Cardiac atrium fibroblast (primary cell): ENCODE results near the gene CDC42EP5. TPM values are rescaled to one million over a fixed set of nuclear protein-coding genes. Genes with fewer than 3 reads are reported as not detected.

ENCODE experiments used
- total RNA-seq: library from RNA; depleted of rRNA; stranded (reverse); fragments of >200 nt; gene quantifications from 2 replicates; pipeline ENCODE4 v1.2.3, GENCODE V29; 2015

Gene CDC42EP5
- 85.5 and 90.4 TPM in 2 replicates for total RNA-seq

GRCh38 chr19:54473071-54473891 lies at the start of gene CDC42EP5:
Gene CDC42EP5 (minus strand): TSS chr19:54473296. CDS start chr19:54465547, 7,749 bp downstream.

GRCh38 chr19:54502518-54503048 lies 29.5 kb upstream of the CDC42EP5 start, which contains the start of gene LAIR2:
Gene LAIR2 (plus strand): TSS chr19:54502831. CDS start chr19:54502919, 88 bp downstream.

GRCh38 chr19:54463531-54464043 lies 9.5 kb downstream of the CDC42EP5 start, which contains the start of gene LENG9:
Gene LENG9 (minus strand): TSS chr19:54463778. CDS start chr19:54463526, 252 bp downstream.

GRCh38 chr19:54448774-54449700 lies 24.1 kb downstream of the CDC42EP5 start, which contains the start of gene LENG8:
Gene LENG8 (plus strand): TSS chr19:54449199. CDS start chr19:54451345, 2,146 bp downstream.

GRCh38 chr19:54415208-54415900 lies 57.7 kb downstream of the CDC42EP5 start, which contains the start of gene TTYH1:
Gene TTYH1 (plus strand): TSS chr19:54415464. CDS start chr19:54415553, 89 bp downstream.

Other genes starting within 250 kb of the CDC42EP5 start
- not detected in 2 replicates for gene LILRA6, start 230.5 kb downstream of the CDC42EP5 start, total RNA-seq
- gene LILRB5, start 216.0 kb downstream of the CDC42EP5 start, total RNA-seq = not detected in 2 replicates
- not detected in 2 replicates for gene LILRB2, start 192.2 kb downstream of the CDC42EP5 start, total RNA-seq
- gene LILRA5, start 160.1 kb downstream of the CDC42EP5 start, total RNA-seq = not detected in 2 replicates
- gene LILRA4, start 134.1 kb downstream of the CDC42EP5 start, total RNA-seq = not detected in 2 replicates
- gene LAIR1, start 108.4 kb downstream of the CDC42EP5 start, total RNA-seq = not detected in 2 replicates
- 0.16 TPM in 1 of 2 replicates, not detected in the other for gene TTYH1, start 57.8 kb downstream of the CDC42EP5 start, total RNA-seq
- 28.5 and 68.2 TPM in 2 replicates for gene LENG8, start 24.1 kb downstream of the CDC42EP5 start, total RNA-seq
- 3.6 and 4.9 TPM in 2 replicates for gene LENG9, start 9.5 kb downstream of the CDC42EP5 start, total RNA-seq
- gene LAIR2, start 29.5 kb upstream of the CDC42EP5 start, total RNA-seq = not detected in 2 replicates
- gene LILRA2, start 100.5 kb upstream of the CDC42EP5 start, total RNA-seq = not detected in 2 replicates
- gene LILRA1, start 120.3 kb upstream of the CDC42EP5 start, total RNA-seq = not detected in 2 replicates
- gene LILRB1, start 157.2 kb upstream of the CDC42EP5 start, total RNA-seq = not detected in 2 replicates
- not detected in 2 replicates for gene LILRB4, start 189.7 kb upstream of the CDC42EP5 start, total RNA-seq